Measurements from ENCODE around the gene PLCD3. TPM values are rescaled to one million over a fixed set of nuclear protein-coding genes. Genes with fewer than 3 reads are reported as not detected.

Gene PLCD3
- total and polyA plus RNA-seq, 9 of the 15 experiments (the other 6 are each of a cell fraction or from before 2014, with no cell fraction given), result 0.20 to 22.6 (median 7.5) TPM

DNA sequence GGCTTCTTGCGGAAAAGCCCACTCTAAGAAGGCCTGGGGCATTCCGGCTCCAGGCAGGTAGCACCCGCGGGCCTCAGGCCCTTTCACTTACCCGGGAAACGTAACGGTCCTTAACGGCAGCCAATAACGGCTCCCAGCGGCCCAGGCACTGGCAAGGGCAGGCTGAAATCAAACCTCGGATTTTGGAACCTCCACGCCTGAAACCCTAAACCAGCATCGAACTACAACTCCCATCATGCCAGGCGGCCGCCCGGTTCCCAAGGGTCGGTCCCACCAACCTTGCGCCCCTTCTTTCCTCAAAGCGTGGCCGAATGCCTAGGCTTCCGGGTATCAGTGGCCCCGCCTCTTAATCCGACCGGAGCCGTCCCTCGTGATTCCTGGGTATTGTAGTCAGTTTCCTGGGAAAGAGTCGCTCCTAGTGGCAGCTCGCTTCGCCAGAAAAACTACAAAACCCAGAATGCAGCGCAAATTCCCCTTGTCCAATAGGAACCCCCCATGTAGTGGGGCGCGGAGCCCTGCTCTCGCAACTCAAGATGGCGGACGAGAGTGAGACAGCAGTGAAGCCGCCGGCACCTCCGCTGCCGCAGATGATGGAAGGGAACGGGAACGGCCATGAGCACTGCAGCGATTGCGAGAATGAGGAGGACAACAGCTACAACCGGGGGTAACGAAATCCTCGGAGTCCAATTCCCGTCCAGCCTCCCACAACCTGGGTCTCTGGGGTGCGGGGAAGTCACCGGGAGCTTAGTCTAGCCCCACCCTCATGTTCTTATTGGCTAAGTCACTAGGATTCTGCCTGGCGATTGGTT lies 71.3 kb downstream of the PLCD3 start, which contains the start of gene NMT1 (continued):
- TF ChIP-seq, protein P1, sequence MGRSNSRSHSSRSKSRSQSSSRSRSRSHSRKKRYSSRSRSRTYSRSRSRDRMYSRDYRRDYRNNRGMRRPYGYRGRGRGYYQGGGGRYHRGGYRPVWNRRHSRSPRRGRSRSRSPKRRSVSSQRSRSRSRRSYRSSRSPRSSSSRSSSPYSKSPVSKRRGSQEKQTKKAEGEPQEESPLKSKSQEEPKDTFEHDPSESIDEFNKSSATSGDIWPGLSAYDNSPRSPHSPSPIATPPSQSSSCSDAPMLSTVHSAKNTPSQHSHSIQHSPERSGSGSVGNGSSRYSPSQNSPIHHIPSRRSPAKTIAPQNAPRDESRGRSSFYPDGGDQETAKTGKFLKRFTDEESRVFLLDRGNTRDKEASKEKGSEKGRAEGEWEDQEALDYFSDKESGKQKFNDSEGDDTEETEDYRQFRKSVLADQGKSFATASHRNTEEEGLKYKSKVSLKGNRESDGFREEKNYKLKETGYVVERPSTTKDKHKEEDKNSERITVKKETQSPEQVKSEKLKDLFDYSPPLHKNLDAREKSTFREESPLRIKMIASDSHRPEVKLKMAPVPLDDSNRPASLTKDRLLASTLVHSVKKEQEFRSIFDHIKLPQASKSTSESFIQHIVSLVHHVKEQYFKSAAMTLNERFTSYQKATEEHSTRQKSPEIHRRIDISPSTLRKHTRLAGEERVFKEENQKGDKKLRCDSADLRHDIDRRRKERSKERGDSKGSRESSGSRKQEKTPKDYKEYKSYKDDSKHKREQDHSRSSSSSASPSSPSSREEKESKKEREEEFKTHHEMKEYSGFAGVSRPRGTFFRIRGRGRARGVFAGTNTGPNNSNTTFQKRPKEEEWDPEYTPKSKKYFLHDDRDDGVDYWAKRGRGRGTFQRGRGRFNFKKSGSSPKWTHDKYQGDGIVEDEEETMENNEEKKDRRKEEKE (IDR thresholded peaks at IDR 0.05; ENCODE audit: borderline replicate concordance in 1 of 2, control insufficient read depth in 1 of 2, low read depth in 2 of 2, low read length in 1 of 2), result no peak
- TF ChIP-seq, protein P2, sequence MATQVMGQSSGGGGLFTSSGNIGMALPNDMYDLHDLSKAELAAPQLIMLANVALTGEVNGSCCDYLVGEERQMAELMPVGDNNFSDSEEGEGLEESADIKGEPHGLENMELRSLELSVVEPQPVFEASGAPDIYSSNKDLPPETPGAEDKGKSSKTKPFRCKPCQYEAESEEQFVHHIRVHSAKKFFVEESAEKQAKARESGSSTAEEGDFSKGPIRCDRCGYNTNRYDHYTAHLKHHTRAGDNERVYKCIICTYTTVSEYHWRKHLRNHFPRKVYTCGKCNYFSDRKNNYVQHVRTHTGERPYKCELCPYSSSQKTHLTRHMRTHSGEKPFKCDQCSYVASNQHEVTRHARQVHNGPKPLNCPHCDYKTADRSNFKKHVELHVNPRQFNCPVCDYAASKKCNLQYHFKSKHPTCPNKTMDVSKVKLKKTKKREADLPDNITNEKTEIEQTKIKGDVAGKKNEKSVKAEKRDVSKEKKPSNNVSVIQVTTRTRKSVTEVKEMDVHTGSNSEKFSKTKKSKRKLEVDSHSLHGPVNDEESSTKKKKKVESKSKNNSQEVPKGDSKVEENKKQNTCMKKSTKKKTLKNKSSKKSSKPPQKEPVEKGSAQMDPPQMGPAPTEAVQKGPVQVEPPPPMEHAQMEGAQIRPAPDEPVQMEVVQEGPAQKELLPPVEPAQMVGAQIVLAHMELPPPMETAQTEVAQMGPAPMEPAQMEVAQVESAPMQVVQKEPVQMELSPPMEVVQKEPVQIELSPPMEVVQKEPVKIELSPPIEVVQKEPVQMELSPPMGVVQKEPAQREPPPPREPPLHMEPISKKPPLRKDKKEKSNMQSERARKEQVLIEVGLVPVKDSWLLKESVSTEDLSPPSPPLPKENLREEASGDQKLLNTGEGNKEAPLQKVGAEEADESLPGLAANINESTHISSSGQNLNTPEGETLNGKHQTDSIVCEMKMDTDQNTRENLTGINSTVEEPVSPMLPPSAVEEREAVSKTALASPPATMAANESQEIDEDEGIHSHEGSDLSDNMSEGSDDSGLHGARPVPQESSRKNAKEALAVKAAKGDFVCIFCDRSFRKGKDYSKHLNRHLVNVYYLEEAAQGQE (IDR thresholded peaks at IDR 0.05; ENCODE audit: borderline replicate concordance), result no peak
- TF ChIP-seq, protein P2 (CRISPR knock-in tag; IDR thresholded peaks at IDR 0.05; ENCODE audit: low read depth), result peak; percentile 76
- TF ChIP-seq YBX1 (IDR thresholded peaks at IDR 0.05), result no peak
- TF ChIP-seq CHD4 (IDR thresholded peaks at IDR 0.05; ENCODE audit: insufficient read depth, insufficient replicate concordance, low read depth, low read length, poor library complexity, severe bottlenecking), result no peak
- TF ChIP-seq C11orf30 (IDR thresholded peaks at IDR 0.05; ENCODE audit: low read depth), result peak; percentile 98
- TF ChIP-seq MTF1 (CRISPR knock-in tag; IDR thresholded peaks at IDR 0.05; ENCODE audit: borderline replicate concordance), result no peak
- TF ChIP-seq ZFP36 (IDR thresholded peaks at IDR 0.05; ENCODE audit: low read depth, low read length, partially characterized antibody), result no peak
- no peak for TF ChIP-seq ZNF507 (tag; conservative IDR thresholded peaks at IDR 0.05)
- TF ChIP-seq ZEB2 (IDR thresholded peaks at IDR 0.05), result no peak
- no peak for TF ChIP-seq IRF2 (CRISPR knock-in tag; IDR thresholded peaks at IDR 0.05)
- peak; percentile 76; the same call in 1 of the 2 replicates for TF ChIP-seq CHCHD3 (CRISPR knock-in tag; IDR thresholded peaks at IDR 0.05)
- TF ChIP-seq FIP1L1 (IDR thresholded peaks at IDR 0.05; ENCODE audit: low read depth, low read length, poor library complexity, severe bottlenecking), result no peak
- TF ChIP-seq NCOA4 (IDR thresholded peaks at IDR 0.05; ENCODE audit: partially characterized antibody), result no peak
- TF ChIP-seq ZC3H4 (CRISPR knock-in tag; IDR thresholded peaks at IDR 0.05; ENCODE audit: borderline replicate concordance), result no peak
- no peak for TF ChIP-seq KAT8 (IDR thresholded peaks at IDR 0.05; ENCODE audit: low read depth)
- peak; percentile 43 to 52; a peak in 2 of 4 replicates for TF ChIP-seq TEAD1 (CRISPR knock-in tag; IDR thresholded peaks at IDR 0.05)

All from K562 (cell line).